HCT116 (cell line): Measurements from ENCODE around the gene ANO6.

Experiments
- ATF3 ChIP-seq: IDR thresholded peaks from 2 replicates; pipeline ENCODE4 v1.6.1; 2012
- EZH2 ChIP-seq: fragments of 200-600 bp; sonication (generic); IDR thresholded peaks from 2 replicates; pipeline ENCODE4 v1.6.1; 2017; ENCODE audit warnings: antibody characterized with exemption, mixed run types
- JUND ChIP-seq: IDR thresholded peaks from 2 replicates; pipeline ENCODE4 v1.6.1; 2012
- RAD21 ChIP-seq: IDR thresholded peaks from 2 replicates; pipeline ENCODE4 v1.6.1; 2012; ENCODE audit warnings: low read depth, mild to moderate bottlenecking
- SP1 ChIP-seq: IDR thresholded peaks from 2 replicates; pipeline ENCODE4 v1.6.1; 2012; ENCODE audit warnings: low read depth
- ZBTB33 ChIP-seq: IDR thresholded peaks from 2 replicates; pipeline ENCODE4 v1.6.1; 2011; ENCODE audit warnings: mild to moderate bottlenecking, low read length, moderate library complexity; ENCODE audit not compliant: insufficient replicate concordance; ENCODE audit errors: extremely low read depth
- TF ChIP-seq, protein P1 (sequence below), 3 experiments: fragments of 200-600 bp in 1 of 3; sonication (generic) in 1 of 3; IDR thresholded peaks in 2 of 3; conservative IDR thresholded peaks in 1 of 3; 2 replicates each; pipeline ENCODE4 v1.5.1; 2012 to 2017; ENCODE audit warnings: low read depth in 2 of 3, low read length in 2 of 3, antibody characterized with exemption in 1 of 3, borderline replicate concordance in 1 of 3, control low read depth in 1 of 3, mild to moderate bottlenecking in 1 of 3, mixed read lengths in 1 of 3, mixed run types in 1 of 3, moderate library complexity in 1 of 3; ENCODE audit not compliant: insufficient read depth in 1 of 3

DNA sequence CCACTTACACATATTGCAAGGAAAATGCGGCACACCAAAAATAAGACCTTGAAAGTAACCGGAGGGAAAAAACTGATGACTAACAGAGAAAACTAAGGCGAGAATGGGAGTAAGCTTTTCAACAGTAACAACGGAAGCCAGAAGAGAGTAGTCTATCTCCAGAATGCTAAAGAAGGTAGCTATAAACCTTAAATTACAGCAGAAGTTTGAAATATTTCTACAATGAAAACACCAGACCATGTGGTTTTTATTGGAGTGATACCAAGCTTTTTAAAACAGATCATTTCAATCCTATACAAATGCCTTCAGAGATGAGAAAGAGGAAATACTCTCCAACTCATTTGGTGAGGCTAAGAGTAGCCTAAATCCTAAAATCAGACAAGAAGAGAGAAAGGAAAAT lies 209.5 kb downstream of the ANO6 start:
- TF ChIP-seq, protein P1, sequence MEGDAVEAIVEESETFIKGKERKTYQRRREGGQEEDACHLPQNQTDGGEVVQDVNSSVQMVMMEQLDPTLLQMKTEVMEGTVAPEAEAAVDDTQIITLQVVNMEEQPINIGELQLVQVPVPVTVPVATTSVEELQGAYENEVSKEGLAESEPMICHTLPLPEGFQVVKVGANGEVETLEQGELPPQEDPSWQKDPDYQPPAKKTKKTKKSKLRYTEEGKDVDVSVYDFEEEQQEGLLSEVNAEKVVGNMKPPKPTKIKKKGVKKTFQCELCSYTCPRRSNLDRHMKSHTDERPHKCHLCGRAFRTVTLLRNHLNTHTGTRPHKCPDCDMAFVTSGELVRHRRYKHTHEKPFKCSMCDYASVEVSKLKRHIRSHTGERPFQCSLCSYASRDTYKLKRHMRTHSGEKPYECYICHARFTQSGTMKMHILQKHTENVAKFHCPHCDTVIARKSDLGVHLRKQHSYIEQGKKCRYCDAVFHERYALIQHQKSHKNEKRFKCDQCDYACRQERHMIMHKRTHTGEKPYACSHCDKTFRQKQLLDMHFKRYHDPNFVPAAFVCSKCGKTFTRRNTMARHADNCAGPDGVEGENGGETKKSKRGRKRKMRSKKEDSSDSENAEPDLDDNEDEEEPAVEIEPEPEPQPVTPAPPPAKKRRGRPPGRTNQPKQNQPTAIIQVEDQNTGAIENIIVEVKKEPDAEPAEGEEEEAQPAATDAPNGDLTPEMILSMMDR (IDR thresholded peaks at IDR 0.05 in 2 of 3, conservative IDR thresholded peaks at IDR 0.05 in 1 of 3; ENCODE audit: borderline replicate concordance in 1 of 3, insufficient read depth in 1 of 3, low read depth in 2 of 3, low read length in 2 of 3) = no peak
- no peak for TF ChIP-seq ATF3
- TF ChIP-seq SP1 = no peak
- TF ChIP-seq JUND = no peak
- no peak for TF ChIP-seq EZH2
- no peak for TF ChIP-seq ZBTB33
- no peak for TF ChIP-seq RAD21
